Measurements from ENCODE around the gene CCNF.

- no peak for TF ChIP-seq HDGF (IDR thresholded peaks at IDR 0.05; ENCODE audit: borderline replicate concordance)
- TF ChIP-seq FOXA1 (IDR thresholded peaks at IDR 0.05), result no peak
- TF ChIP-seq SP1 (IDR thresholded peaks at IDR 0.05), result no peak
- TF ChIP-seq TARDBP (IDR thresholded peaks at IDR 0.05), result no peak
- TF ChIP-seq FOXK2 (IDR thresholded peaks at IDR 0.05), result no peak
- TF ChIP-seq ELF4 (IDR thresholded peaks at IDR 0.05), result no peak
- TF ChIP-seq ZNF384 (IDR thresholded peaks at IDR 0.05), result no peak
These were observed 43.9 kb upstream of the CCNF start for GRCh38 chr16:2385190-2385836.
